Gastrocnemius medialis (tissue), 4 donors: Measurements from ENCODE around the gene ZNF718.

ENCODE experiments used
- CTCF ChIP-seq, 5 experiments: fragments of 450-650 bp in 3 of 5; fragments of 200-600 bp in 2 of 5; sonication (generic) in 2 of 5; IDR thresholded peaks in 4 of 5; conservative IDR thresholded peaks in 1 of 5; 1 replicate in 4 of 5; 2 replicates in 1 of 5; pipeline ENCODE4 v1.5.1; 2016 to 2019; ENCODE audit warnings: antibody characterized with exemption in 5 of 5, mild to moderate bottlenecking in 3 of 5, moderate library complexity in 3 of 5
- POLR2A ChIP-seq, 2 donors: fragments of 450-650 bp; IDR thresholded peaks; one replicate each; pipeline ENCODE4 v1.6.1; 2017; ENCODE audit warnings: antibody characterized with exemption in 2 of 2, mild to moderate bottlenecking in 2 of 2, moderate library complexity in 2 of 2

GRCh38 chr4:188091-188490 is 63.8 kb downstream of the ZNF718 start:
- TF ChIP-seq CTCF (IDR thresholded peaks at IDR 0.05 in 4 of 5, conservative IDR thresholded peaks at IDR 0.05 in 1 of 5) (no peak), POLR2A (IDR thresholded peaks at IDR 0.05) (no peak)
